SU-DHL-6 (cell line): ENCODE measurements around the gene NAA60.

Source experiments
- H2AFZ ChIP-seq: fragments of 200-600 bp; sonication (generic); 2 replicates; pipeline ENCODE4 v1.6.1; 2014; ENCODE audit warnings: low read depth, mild to moderate bottlenecking, moderate library complexity, mixed read lengths, antibody characterized with exemption, low read length; ENCODE audit not compliant: severe bottlenecking
- H3F3A ChIP-seq: fragments of 200-600 bp; shearing (Covaris generic); 2 replicates; pipeline ENCODE4 v1.6.0; 2016; ENCODE audit warnings: antibody characterized with exemption, mild to moderate bottlenecking; ENCODE audit not compliant: insufficient read depth
- H3K27ac ChIP-seq: fragments of 200-600 bp; sonication (generic); 2 replicates; pipeline ENCODE4 v1.5.1; 2016; ENCODE audit warnings: low read depth, mild to moderate bottlenecking, low read length, moderate library complexity, mixed read lengths
- H3K27me3 ChIP-seq: fragments of 200-600 bp; sonication (generic), shearing (Covaris generic); 2 replicates; pipeline ENCODE4 v1.6.0; 2014; ENCODE audit warnings: mild to moderate bottlenecking, low read length
- H3K36me3 ChIP-seq: fragments of 200-600 bp; sonication (generic); 2 replicates; pipeline ENCODE4 v1.6.1; 2014; ENCODE audit warnings: mild to moderate bottlenecking, low read length, mixed read lengths
- H3K4me2 ChIP-seq: fragments of 300-600, 200-600 bp; shearing (Covaris generic), sonication (generic); 2 replicates; pipeline ENCODE4 v1.6.0; 2014; ENCODE audit warnings: low read length, low read depth, mild to moderate bottlenecking; ENCODE audit not compliant: poor library complexity, severe bottlenecking
- H3K4me3 ChIP-seq: fragments of 200-600 bp; sonication (generic); 2 replicates; pipeline ENCODE4 v1.5.1; 2014; ENCODE audit warnings: antibody characterized with exemption, low read length, mild to moderate bottlenecking, mixed read lengths; ENCODE audit not compliant: insufficient read depth, poor library complexity, severe bottlenecking
- H3K79me2 ChIP-seq: fragments of 200-600 bp; sonication (generic); 2 replicates; pipeline ENCODE4 v1.6.1; 2014; ENCODE audit warnings: mild to moderate bottlenecking, low read length, moderate library complexity; ENCODE audit not compliant: insufficient read depth
- H3K9ac ChIP-seq: fragments of 200-600 bp; sonication (generic); 2 replicates; pipeline ENCODE4 v1.7.0; 2014; ENCODE audit warnings: mild to moderate bottlenecking, low read length
- H3K9me2 ChIP-seq: fragments of 200-600 bp; sonication (generic); replicated peaks from 2 replicates; pipeline ENCODE4 v1.6.1; 2014; ENCODE audit warnings: low read length; ENCODE audit not compliant: insufficient read depth
- H3K9me3 ChIP-seq: fragments of 200-600 bp; sonication (generic); 2 replicates; pipeline ENCODE4 v1.6.1; 2014; ENCODE audit warnings: low read length, mixed read lengths; ENCODE audit not compliant: insufficient read depth
- H4K20me1 ChIP-seq: fragments of 200-600 bp; sonication (generic); 2 replicates; pipeline ENCODE4 v1.6.1; 2014; ENCODE audit warnings: low read depth, mild to moderate bottlenecking, antibody characterized with exemption, low read length, moderate library complexity, mixed read lengths
- CTCF ChIP-seq: fragments of 200-600 bp; sonication (generic); IDR thresholded peaks from one replicate; pipeline ENCODE4 v1.5.1; 2017; ENCODE audit warnings: antibody characterized with exemption, mild to moderate bottlenecking, low read length, moderate library complexity; ENCODE audit not compliant: insufficient read depth, poor library complexity, severe bottlenecking
- EZH2phosphoT487 ChIP-seq: fragments of 200-600 bp; sonication (generic), shearing (Covaris generic); conservative IDR thresholded peaks from 2 replicates; pipeline ENCODE4 v1.6.1; 2018; ENCODE audit warnings: mild to moderate bottlenecking, antibody characterized with exemption, low read length, moderate library complexity, mixed read lengths

NAA60 gene

GRCh38 chr16:3478242-3478925 lies 34.9 kb downstream of the NAA60 start:
- Histone ChIP-seq H2AFZ (no peak overlapping the region), H3K4me2 (no peak overlapping the region), H3K4me3 (no peak overlapping the region), H3K27me3 (no peaks in the 10 kb centered on the region), H3K9ac (no peak overlapping the region), H3K79me2 (peaks cover 56% of the 10 kb centered on the region), H4K20me1 (no peaks in the 10 kb centered on the region; the same call in 1 of the 2 replicates), H3K9me2 (no peaks in the 10 kb centered on the region), H3K9me3 (no peaks in the 10 kb centered on the region), H3K36me3 (no peaks in the 10 kb centered on the region), H3K27ac (no peak overlapping the region), H3F3A (no peaks in the 10 kb centered on the region)
- TF ChIP-seq EZH2phosphoT487 (no peak), CTCF (no peak)

DNA sequence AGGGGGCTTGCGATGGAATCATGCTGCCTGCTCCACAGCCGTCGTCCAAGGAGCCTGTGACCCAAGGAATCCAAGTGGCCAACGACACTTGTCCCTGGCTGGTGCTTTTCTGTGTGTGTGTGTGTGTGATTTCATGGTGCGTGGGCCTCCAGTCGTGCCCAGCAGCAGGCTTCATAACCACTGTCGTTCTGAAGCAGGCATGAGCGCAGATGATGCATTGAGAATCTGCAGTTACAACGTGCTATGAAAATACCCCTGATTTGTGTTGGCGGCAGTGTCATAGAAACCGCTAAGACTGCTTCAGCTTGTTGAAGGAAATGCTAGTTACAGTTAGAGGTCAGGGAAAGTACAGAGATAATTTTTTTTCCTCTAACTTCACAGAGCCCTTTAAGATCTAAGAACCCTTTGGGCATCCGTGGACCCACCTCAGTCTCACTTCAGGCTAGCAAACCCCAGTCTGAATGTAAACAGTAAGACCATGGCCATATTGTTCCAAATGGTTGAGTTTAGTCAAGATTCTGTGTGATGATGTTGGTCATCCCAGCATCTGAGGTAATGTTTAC lies 36.3 kb downstream of the NAA60 start:
- Histone ChIP-seq H3F3A (no peaks in the 10 kb centered on the region), H3K4me3 (no peak overlapping the region), H3K4me2 (no peak overlapping the region), H4K20me1 (no peaks in the 10 kb centered on the region; the same call in 1 of the 2 replicates), H2AFZ (no peak overlapping the region), H3K27ac (no peak overlapping the region), H3K36me3 (no peaks in the 10 kb centered on the region), H3K9me3 (no peaks in the 10 kb centered on the region), H3K9ac (no peak overlapping the region), H3K9me2 (no peaks in the 10 kb centered on the region), H3K27me3 (no peaks in the 10 kb centered on the region), H3K79me2 (peaks cover 43% of the 10 kb centered on the region)
- TF ChIP-seq EZH2phosphoT487 (no peak), CTCF (no peak)

DNA sequence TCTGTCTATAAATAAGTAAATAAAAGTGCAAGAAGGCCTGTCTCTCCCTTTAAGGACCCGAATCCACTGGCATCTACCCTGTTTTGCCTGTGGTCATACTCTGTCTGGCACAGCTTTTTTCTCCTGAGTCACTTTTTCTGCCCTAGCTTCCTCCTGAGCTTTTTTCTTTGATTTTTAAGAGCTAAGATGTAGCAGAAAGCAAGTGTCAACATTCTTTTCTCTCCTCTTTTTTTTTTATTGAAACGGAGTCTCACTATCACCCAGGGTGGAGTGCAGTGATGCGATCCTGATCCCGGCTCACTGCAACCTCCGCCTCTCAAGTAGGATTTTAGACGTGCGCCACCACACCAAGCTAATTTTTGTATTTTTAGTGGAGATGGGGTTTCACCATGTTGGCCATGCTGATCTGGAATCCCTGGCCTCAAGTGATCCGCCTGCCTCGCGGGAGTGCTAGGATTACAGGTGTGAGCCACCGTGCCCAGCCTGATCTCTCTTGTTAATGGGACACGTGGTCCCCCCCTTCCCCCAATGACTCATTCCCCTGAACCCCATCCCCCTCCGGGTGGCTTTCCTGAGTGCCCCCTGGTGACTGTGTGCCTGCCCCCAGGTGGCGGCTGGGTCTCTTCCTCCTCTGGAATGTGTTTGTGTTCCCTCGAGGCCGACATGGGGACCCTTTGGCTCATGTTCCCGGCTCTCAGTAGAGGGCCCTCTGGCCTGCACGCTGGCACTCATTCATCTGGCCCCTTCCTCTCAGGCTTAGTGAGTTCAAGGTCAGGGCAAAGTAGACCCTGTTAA lies 37.6 kb downstream of the NAA60 start:
- no peaks in the 10 kb centered on the region; the same call in 1 of the 2 replicates for H4K20me1 ChIP-seq
- H3K4me2 ChIP-seq, result no peak overlapping the region
- H3K9me2 ChIP-seq, result no peaks in the 10 kb centered on the region
- no peak overlapping the region for H3K27ac ChIP-seq
- H3K9ac ChIP-seq, result no peak overlapping the region
- H3F3A ChIP-seq, result no peaks in the 10 kb centered on the region
- TF ChIP-seq EZH2phosphoT487 (no peak), CTCF (no peak)
- H3K27me3 ChIP-seq, result no peaks in the 10 kb centered on the region
- H3K9me3 ChIP-seq, result no peaks in the 10 kb centered on the region
- H3K36me3 ChIP-seq, result no peaks in the 10 kb centered on the region
- H2AFZ ChIP-seq, result no peak overlapping the region
- peaks cover 31% of the 10 kb centered on the region for H3K79me2 ChIP-seq
- H3K4me3 ChIP-seq, result no peak overlapping the region
